Progenitor cell of endocrine pancreas (in vitro differentiated cells): ENCODE results near the gene ALKAL2. TPM values are rescaled to one million over a fixed set of nuclear protein-coding genes. Genes with fewer than 3 reads are reported as not detected.

Experiments
- DNase-seq: peaks from one replicate; pipeline ENCODE4 v3.0.0; 2021; ENCODE audit warnings: low spot score; ENCODE audit not compliant: unreplicated experiment
- H3K27ac Mint-ChIP-seq: 2 replicates; pipeline ENCODE4 v1.8.0; 2021; ENCODE audit warnings: mild to moderate bottlenecking, moderate library complexity, mixed read lengths
- H3K27me3 Mint-ChIP-seq: 2 replicates; pipeline ENCODE4 v1.8.0; 2021; ENCODE audit warnings: mixed read lengths
- H3K36me3 Mint-ChIP-seq: 2 replicates; pipeline ENCODE4 v1.8.0; 2022; ENCODE audit warnings: mixed read lengths; ENCODE audit not compliant: insufficient read depth
- H3K4me1 Mint-ChIP-seq: 2 replicates; pipeline ENCODE4 v1.8.0; 2021; ENCODE audit warnings: low read depth, mixed read lengths
- H3K4me3 Mint-ChIP-seq: 2 replicates; pipeline ENCODE4 v1.8.0; 2021; ENCODE audit warnings: low read depth, mild to moderate bottlenecking, moderate library complexity, mixed read lengths
- H3K9me3 Mint-ChIP-seq: 2 replicates; pipeline ENCODE4 v1.8.0; 2021; ENCODE audit warnings: low read depth, mixed read lengths
- total RNA-seq: library from RNA; stranded (reverse); gene quantifications from 2 replicates; pipeline ENCODE4 v1.2.1, GENCODE V29; 2021
- TF ChIP-seq, protein P1 (sequence below): fragments of 200-600 bp; sonication (generic); IDR thresholded peaks from one replicate; pipeline ENCODE4 v1.5.0; 2021; ENCODE audit warnings: antibody characterized with exemption, mild to moderate bottlenecking; ENCODE audit not compliant: unreplicated experiment

The ALKAL2 gene
- total RNA-seq, 1 donor from 2014 or later = 0.22 TPM

DNA sequence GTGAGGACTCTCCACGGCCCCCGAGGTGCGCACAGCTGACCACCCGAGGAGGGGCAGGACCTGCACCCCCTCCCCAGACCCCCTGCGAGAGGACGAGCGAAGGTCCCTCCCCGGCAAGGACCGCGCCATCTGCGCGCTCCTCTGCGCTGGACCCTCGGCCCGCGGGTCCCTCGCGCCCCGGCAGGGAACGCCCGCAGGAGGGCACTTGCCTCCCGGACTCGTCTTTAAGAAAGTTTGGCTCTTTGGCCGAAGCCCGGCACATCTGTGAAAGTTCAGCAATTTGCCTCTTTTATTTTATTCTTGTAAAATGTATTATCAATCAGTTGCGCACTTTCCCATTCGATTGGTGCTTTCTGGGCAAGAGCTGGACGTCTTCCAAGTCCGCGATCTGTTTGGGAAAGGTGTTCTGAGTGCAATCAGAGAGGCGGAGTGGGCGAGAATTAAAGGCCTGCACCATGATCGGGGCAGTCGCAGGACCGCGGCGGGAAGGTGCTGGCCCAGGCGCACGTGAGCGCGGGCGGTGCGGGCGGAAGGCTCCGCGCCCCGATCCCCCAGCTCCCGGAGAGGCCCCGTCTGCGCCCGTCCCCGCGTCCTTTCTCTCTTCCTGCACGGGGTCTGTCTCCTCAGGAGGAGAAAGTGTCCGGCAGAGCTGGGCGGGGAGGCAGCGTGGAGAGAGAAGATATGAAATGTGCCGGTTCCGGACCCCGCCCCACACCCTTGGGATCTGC is 1.6 kb upstream of the ALKAL2 start:
- Mint-ChIP-seq H3K9me3 (no peaks in the 10 kb centered on the region), H3K36me3 (no peaks in the 10 kb centered on the region), H3K4me1 (peaks cover 9% of the 10 kb centered on the region), H3K4me3 (peak overlapping the region; percentile 67), H3K27ac (no peak overlapping the region), H3K27me3 (peaks cover 53% of the 10 kb centered on the region)
- no peak for DNase-seq
- TF ChIP-seq, protein P1, sequence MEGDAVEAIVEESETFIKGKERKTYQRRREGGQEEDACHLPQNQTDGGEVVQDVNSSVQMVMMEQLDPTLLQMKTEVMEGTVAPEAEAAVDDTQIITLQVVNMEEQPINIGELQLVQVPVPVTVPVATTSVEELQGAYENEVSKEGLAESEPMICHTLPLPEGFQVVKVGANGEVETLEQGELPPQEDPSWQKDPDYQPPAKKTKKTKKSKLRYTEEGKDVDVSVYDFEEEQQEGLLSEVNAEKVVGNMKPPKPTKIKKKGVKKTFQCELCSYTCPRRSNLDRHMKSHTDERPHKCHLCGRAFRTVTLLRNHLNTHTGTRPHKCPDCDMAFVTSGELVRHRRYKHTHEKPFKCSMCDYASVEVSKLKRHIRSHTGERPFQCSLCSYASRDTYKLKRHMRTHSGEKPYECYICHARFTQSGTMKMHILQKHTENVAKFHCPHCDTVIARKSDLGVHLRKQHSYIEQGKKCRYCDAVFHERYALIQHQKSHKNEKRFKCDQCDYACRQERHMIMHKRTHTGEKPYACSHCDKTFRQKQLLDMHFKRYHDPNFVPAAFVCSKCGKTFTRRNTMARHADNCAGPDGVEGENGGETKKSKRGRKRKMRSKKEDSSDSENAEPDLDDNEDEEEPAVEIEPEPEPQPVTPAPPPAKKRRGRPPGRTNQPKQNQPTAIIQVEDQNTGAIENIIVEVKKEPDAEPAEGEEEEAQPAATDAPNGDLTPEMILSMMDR = no peak

DNA sequence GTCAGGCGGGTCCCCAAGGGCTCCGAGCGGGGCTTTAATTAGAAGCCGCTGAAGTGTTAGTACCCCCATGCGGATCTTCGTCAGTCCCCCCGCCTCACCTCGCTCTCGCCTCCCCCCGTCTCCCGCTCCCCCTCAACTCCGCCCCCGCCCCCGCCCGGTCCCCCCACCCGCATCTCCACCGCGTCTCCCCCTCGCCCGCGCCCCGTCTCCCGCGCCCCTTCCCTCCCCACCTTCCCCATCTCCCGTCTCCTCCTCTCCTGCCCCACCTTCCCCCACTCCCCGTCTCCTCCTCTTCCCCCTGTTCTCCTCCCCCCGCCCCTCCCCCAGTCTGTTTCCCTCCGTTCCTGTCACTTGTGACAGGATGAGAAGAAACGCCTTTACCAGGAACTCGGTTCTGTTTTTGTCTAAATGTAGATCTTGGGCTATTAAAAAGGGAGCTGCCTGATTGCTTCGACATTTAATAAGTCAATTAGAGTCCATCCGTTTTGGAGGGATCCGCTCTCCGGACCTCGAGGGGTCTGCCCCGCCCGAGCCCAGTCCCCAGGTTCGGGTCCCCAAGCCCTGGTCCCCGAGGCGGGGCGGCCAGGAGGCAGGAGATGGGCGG is 969 bp upstream of the ALKAL2 start:
- TF ChIP-seq, protein P1 = no peak
- Mint-ChIP-seq H3K36me3 (no peaks in the 10 kb centered on the region), H3K27me3 (peaks cover 55% of the 10 kb centered on the region), H3K9me3 (no peaks in the 10 kb centered on the region), H3K4me1 (peaks cover 9% of the 10 kb centered on the region), H3K4me3 (no peak overlapping the region), H3K27ac (no peak overlapping the region)
- DNase-seq = no peak

DNA sequence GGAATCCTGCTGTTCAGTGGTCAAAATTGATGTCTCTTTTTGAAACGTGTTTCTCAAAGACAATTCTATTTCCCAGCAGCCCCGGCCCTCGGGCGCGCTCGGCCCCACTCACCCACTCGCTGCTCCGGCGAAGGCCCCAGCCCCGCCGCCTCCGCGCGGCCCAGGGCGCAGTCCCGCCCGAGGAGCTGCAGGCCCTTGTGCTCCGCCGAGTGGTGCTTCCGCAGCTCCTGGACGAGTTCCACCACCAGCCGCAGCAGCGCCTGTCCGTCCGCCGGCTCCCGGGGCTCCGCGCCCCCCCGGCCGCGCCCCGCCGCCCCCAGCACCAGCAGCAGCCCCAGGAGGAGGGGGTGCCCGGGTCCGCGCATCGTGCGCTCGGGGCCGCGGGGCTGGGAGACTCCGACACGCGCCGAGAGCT is 413 bp downstream of the ALKAL2 start:
- Mint-ChIP-seq H3K27ac (no peak overlapping the region), H3K27me3 (peaks cover 53% of the 10 kb centered on the region), H3K4me3 (peak overlapping the region; percentile 63), H3K36me3 (no peaks in the 10 kb centered on the region), H3K9me3 (no peaks in the 10 kb centered on the region), H3K4me1 (peaks cover 9% of the 10 kb centered on the region)
- DNase-seq = peak; percentile 19
- TF ChIP-seq, protein P1 = no peak

DNA sequence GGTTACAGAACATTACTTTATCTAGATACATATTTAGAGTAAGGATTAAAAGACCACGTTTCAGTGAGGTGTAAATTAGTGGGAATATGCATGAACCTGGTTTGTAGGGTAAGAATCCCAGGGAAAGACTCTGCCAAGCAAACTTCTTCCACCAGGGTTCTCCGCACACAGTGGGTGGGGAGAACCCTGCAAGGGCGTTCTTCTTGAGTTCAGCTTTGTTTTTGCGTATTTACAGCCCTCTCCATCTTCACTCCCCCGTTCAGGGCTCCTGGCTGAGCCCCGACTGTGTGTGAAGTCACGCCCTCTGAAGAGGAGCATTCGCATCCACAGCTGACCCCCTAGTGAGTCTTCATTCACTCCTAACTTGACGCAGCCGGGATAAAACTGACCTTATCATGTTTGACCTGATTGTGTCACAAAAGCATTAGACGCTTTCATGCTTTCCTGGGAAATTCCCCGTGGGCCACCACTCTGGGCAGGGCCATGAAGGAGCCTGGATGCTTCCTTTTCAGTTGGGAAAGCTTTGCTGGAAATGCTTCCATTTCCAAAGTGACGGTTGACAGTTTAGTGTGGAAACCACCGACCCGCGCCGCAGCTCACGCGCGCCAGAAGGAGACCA is 1.0 kb downstream of the ALKAL2 start:
- no peak for DNase-seq
- peaks cover 9% of the 10 kb centered on the region for H3K4me1 Mint-ChIP-seq
- peaks cover 49% of the 10 kb centered on the region for H3K27me3 Mint-ChIP-seq
- TF ChIP-seq, protein P1 = peak; percentile 10
- no peaks in the 10 kb centered on the region for H3K36me3 Mint-ChIP-seq
- H3K4me3 Mint-ChIP-seq = peak overlapping the region; percentile 63
- no peak overlapping the region for H3K27ac Mint-ChIP-seq
- no peaks in the 10 kb centered on the region for H3K9me3 Mint-ChIP-seq

DNA sequence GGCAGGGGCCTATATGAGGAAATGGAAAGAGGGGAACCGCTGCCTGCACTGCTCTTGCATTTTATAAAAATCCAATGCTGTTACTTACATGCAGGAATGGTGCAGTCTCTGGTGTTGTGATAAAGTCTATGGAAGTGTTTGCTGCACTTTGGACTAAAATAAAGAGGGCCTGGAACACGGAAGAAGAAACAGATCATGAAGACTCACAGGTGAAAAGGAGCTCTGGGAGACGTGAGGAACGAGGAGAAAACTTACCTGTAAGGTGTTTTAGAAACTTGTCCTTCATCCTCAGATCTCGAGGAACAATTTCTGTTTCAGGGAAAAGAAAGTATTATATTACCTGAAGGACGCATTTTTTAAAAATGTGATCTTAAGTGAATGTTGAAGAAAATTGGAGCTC is 1.9 kb downstream of the ALKAL2 start:
- peaks cover 45% of the 10 kb centered on the region for H3K27me3 Mint-ChIP-seq
- TF ChIP-seq, protein P1 = no peak
- no peak overlapping the region for H3K27ac Mint-ChIP-seq
- H3K4me3 Mint-ChIP-seq = no peak overlapping the region
- H3K36me3 Mint-ChIP-seq = no peaks in the 10 kb centered on the region
- DNase-seq = no peak
- H3K4me1 Mint-ChIP-seq = peaks cover 9% of the 10 kb centered on the region
- no peaks in the 10 kb centered on the region for H3K9me3 Mint-ChIP-seq
